Breast epithelium (tissue), 4 donors: ENCODE data around the gene USP22. TPM values are rescaled to one million over a fixed set of nuclear protein-coding genes. Genes with fewer than 3 reads are reported as not detected.
A peak's percentile ranks its signal among the peaks of the same experiment; 100 is the strongest.

Experiments used
- DNase-seq, 2 donors: peaks; one replicate each; pipeline ENCODE4 v3.0.0-alpha.2; 2019; ENCODE audit warnings: low spot score in 2 of 2
- H3K27ac ChIP-seq, 2 donors: fragments of 200-600 bp; sonication (generic) in 1 of 2; one replicate each; pipeline ENCODE4 v1.5.1; 2016 to 2019; ENCODE audit warnings: mild to moderate bottlenecking in 1 of 2
- H3K27me3 ChIP-seq, 2 donors: fragments of 200-600 bp; sonication (generic) in 1 of 2; one replicate each; pipeline versions ENCODE4 v1.5.1 to v1.6.0; 2017 to 2019; ENCODE audit warnings: control low read depth in 1 of 2, mild to moderate bottlenecking in 1 of 2
- H3K36me3 ChIP-seq: fragments of 200-600 bp; one replicate; pipeline ENCODE4 v1.5.1; 2019
- H3K4me1 ChIP-seq, 2 donors: fragments of 200-600 bp; sonication (generic); one replicate each; pipeline ENCODE4 v1.5.1; 2016 to 2019; ENCODE audit warnings: control low read depth in 1 of 2
- H3K4me3 ChIP-seq, 3 donors: fragments of 200-600 bp; sonication (generic); 1 replicate in 2 of 3; 2 replicates in 1 of 3; pipeline ENCODE4 v1.5.1; 2016 to 2019; ENCODE audit warnings: mild to moderate bottlenecking in 3 of 3, moderate library complexity in 2 of 3
- H3K9me3 ChIP-seq, 2 donors: fragments of 200-600 bp; sonication (generic) in 1 of 2; one replicate each; pipeline ENCODE4 v1.5.1; 2016 to 2019; ENCODE audit warnings: control low read depth in 1 of 2
- POLR2A ChIP-seq: fragments of 450-650 bp; IDR thresholded peaks from one replicate; pipeline ENCODE4 v1.6.1; 2016; ENCODE audit warnings: antibody characterized with exemption, mild to moderate bottlenecking, moderate library complexity
- POLR2AphosphoS5 ChIP-seq, 3 donors: sonication (generic); formaldehyde crosslinking; IDR thresholded peaks; one replicate each; pipeline ENCODE4 v1.6.1; 2017; ENCODE audit warnings: antibody characterized with exemption in 3 of 3
- intact Hi-C: fragments of 100-400 bp; cut with DNase I; formaldehyde crosslinking; loops from one replicate; pipeline ENCODE4 v1.15.1; 2023; ENCODE audit warnings: low total_unique reads
- total RNA-seq, 3 donors: library from RNA; depleted of rRNA; stranded (reverse); fragments of >200 nt; gene quantifications; one replicate each; pipeline ENCODE4 v1.1.0, GENCODE V29; 2016
- TF ChIP-seq, protein P1 (sequence below), 3 donors: fragments of 450-650 bp; IDR thresholded peaks; one replicate each; pipeline ENCODE4 v1.5.1; 2016 to 2017; ENCODE audit warnings: antibody characterized with exemption in 3 of 3, mild to moderate bottlenecking in 3 of 3, moderate library complexity in 3 of 3

Gene USP22
- total RNA-seq, 3 donors from 2014 or later, result 115 to 156 (median 139) TPM

- Histone ChIP-seq H3K9me3 (no peaks in the 10 kb centered on the region), H3K27ac (peak overlapping the region in 1 of 2 donors; percentile 53), H3K4me1 (peaks cover 0 to 3% of the 10 kb centered on the region in 2 donors), H3K27me3 (no peaks in the 10 kb centered on the region), H3K4me3 (no peak overlapping the region), H3K36me3 (peaks cover 14% of the 10 kb centered on the region)
- DNase-seq, result no peak
- TF ChIP-seq POLR2AphosphoS5 (IDR thresholded peaks at IDR 0.05) (no peak), POLR2A (no peak)
- TF ChIP-seq, protein P1, sequence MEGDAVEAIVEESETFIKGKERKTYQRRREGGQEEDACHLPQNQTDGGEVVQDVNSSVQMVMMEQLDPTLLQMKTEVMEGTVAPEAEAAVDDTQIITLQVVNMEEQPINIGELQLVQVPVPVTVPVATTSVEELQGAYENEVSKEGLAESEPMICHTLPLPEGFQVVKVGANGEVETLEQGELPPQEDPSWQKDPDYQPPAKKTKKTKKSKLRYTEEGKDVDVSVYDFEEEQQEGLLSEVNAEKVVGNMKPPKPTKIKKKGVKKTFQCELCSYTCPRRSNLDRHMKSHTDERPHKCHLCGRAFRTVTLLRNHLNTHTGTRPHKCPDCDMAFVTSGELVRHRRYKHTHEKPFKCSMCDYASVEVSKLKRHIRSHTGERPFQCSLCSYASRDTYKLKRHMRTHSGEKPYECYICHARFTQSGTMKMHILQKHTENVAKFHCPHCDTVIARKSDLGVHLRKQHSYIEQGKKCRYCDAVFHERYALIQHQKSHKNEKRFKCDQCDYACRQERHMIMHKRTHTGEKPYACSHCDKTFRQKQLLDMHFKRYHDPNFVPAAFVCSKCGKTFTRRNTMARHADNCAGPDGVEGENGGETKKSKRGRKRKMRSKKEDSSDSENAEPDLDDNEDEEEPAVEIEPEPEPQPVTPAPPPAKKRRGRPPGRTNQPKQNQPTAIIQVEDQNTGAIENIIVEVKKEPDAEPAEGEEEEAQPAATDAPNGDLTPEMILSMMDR (IDR thresholded peaks at IDR 0.05), result no peak
- intact Hi-C loops, result no loop called here
Observed at GRCh38 chr17:21004016-21004930, 38.5 kb downstream of the USP22 start.

DNA sequence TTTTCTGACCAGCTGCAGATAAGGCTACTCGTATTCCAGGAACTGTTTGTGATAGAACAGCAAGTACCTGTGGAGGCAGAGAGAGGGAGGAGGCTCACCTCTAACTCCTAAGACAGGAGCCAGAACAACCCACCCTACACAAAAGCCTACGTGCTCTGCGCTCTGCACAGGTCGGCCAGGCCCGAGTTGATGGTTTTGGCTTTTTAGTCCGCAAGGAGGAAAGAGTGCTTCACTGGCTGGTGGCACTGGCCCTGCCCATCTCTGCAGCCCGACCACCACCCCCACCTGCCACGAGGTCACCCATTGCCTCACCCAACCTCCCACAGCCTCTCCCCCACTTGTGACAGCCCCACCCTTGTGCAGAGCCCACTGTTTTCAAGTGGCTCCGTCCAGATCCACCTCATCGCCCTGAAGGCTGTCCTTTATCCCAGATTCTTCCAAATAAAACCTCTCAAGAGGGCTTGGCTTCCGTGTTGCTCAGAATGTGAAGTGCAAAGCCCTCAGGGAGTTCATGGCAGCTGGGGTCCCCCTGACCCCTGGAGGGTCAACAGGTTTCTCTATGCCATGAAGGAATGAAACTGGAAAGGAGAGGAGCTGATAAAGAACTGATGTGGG, 39.7 kb downstream of the USP22 start:
- H3K36me3 ChIP-seq, result peaks cover 9% of the 10 kb centered on the region
- intact Hi-C loops, result no loop called here
- H3K4me1 ChIP-seq, result peaks cover 0 to 11% of the 10 kb centered on the region in 2 donors
- TF ChIP-seq POLR2AphosphoS5 (IDR thresholded peaks at IDR 0.05), result no peak
- TF ChIP-seq, protein P1 (IDR thresholded peaks at IDR 0.05), result no peak
- TF ChIP-seq POLR2A, result no peak
- H3K27me3 ChIP-seq, result no peaks in the 10 kb centered on the region
- no peak for DNase-seq
- H3K9me3 ChIP-seq, result no peaks in the 10 kb centered on the region
- H3K4me3 ChIP-seq, result no peak overlapping the region
- H3K27ac ChIP-seq, result peak overlapping the region in 1 of 2 donors; percentile 56

- intact Hi-C loops, result no loop called here
Observed at GRCh38 chr17:21002309-21003006, 40.4 kb downstream of the USP22 start.

GRCh38 chr17:21001813-21002221, 41.0 kb downstream of the USP22 start:
- intact Hi-C loops, result no loop called here

More at GRCh38 chr17:21002309-21003006, 40.4 kb downstream of the USP22 start:
- no peak for DNase-seq
- Histone ChIP-seq H3K4me3 (no peak overlapping the region), H3K36me3 (peaks cover 7% of the 10 kb centered on the region), H3K27ac (peak overlapping the region in 1 of 2 donors; percentile 3), H3K27me3 (no peaks in the 10 kb centered on the region), H3K9me3 (no peaks in the 10 kb centered on the region), H3K4me1 (peaks cover 0 to 11% of the 10 kb centered on the region in 2 donors)
- TF ChIP-seq, protein P1 (IDR thresholded peaks at IDR 0.05), result no peak
- TF ChIP-seq POLR2AphosphoS5 (IDR thresholded peaks at IDR 0.05) (no peak), POLR2A (no peak)

More at GRCh38 chr17:21001813-21002221, 41.0 kb downstream of the USP22 start:
- DNase-seq, result no peak
- TF ChIP-seq, protein P1 (IDR thresholded peaks at IDR 0.05), result no peak
- TF ChIP-seq POLR2AphosphoS5 (IDR thresholded peaks at IDR 0.05) (no peak), POLR2A (no peak)
- peaks cover 5% of the 10 kb centered on the region for H3K36me3 ChIP-seq
- peak overlapping the region in 1 of 2 donors; percentile 3 for H3K27ac ChIP-seq
- H3K27me3 ChIP-seq, result no peaks in the 10 kb centered on the region
- no peaks in the 10 kb centered on the region for H3K9me3 ChIP-seq
- no peak overlapping the region for H3K4me3 ChIP-seq
- H3K4me1 ChIP-seq, result peaks cover 0 to 11% of the 10 kb centered on the region in 2 donors
